IPS DF 19.7 (cell line): ENCODE data around the gene POLRMT.

Experiments
- DNase-seq: peaks from one replicate; pipeline ENCODE4 v3.0.0-alpha.2; 2013; ENCODE audit warnings: low read depth, low spot score

POLRMT gene

GRCh38 chr19:579111-579841 is 54.1 kb downstream of the POLRMT start:
- DNase-seq, result no peak

DNA sequence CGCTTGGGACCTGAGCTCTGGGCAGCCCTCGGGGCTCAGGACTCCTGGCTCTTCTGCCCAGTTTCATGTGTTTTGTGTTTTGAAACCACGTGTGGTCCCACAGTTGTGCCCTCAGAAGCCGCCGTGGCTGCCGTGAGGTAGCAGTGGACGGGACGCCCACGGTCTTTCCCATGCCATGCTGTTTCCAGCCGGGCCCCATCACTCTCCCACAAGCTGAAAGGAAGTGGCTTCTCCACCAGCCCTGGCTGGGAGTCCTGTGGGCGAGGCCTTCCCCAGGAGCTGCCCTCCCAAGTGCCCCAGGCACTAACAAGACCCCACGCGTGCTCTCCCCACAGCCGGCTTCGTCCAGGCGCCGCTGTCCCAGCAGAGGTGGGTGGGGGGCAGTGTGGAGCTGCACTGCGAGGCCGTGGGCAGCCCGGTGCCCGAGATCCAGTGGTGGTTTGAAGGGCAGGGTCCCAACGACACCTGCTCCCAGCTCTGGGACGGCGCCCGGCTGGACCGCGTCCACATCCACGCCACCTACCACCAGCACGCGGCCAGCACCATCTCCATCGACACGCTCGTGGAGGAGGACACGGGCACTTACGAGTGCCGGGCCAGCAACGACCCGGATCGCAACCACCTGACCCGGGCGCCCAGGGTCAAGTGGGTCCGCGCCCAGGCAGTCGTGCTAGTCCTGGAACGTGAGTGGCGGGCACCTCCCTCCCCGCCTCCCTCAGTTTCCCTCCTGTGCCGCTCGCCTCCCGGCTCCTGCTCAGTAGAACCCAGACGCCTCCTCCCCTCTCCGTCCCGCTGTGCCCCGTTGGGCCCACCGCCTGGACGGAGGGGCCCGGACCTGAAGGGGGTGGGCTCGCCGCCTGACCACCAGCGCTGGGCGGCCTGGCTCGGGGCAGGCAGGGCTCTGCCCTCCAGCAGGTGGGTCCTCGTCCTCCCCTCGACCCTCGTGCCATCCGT is 55.6 kb downstream of the POLRMT start:
- no peak for DNase-seq

DNA sequence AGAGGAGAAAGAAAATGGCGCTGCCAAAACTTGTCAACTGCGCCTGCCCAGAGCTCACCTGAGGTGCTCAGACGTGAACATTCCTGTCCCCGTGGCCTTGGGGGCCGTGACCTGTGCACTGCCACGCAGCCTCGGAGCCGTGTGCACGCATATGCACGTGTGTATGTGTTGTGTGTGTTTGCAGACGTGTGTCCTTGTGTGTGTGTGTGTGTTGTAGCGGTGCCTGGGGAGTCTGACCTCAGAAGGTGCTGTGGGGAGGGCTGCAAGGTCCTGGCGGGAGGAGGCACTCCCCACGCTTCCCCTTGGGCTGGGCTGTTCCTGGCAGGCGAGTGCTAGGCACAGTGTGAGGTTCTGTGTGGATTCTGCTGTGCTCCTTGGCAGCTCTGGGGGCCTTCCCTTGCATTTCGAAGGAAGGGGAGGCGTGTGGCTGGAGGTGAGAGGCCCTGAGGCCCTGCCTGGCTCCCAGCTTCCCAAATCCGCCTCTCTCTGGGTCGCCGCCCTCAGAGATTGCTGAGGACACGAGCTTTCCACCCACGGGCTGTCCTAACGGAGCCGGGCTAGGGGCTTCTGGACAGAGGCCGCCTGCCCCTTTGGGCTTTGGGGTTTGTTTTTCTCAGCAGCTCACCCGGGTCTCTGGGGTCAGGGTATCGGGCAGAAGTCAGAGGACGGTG is 56.4 kb downstream of the POLRMT start:
- DNase-seq, result no peak

DNA sequence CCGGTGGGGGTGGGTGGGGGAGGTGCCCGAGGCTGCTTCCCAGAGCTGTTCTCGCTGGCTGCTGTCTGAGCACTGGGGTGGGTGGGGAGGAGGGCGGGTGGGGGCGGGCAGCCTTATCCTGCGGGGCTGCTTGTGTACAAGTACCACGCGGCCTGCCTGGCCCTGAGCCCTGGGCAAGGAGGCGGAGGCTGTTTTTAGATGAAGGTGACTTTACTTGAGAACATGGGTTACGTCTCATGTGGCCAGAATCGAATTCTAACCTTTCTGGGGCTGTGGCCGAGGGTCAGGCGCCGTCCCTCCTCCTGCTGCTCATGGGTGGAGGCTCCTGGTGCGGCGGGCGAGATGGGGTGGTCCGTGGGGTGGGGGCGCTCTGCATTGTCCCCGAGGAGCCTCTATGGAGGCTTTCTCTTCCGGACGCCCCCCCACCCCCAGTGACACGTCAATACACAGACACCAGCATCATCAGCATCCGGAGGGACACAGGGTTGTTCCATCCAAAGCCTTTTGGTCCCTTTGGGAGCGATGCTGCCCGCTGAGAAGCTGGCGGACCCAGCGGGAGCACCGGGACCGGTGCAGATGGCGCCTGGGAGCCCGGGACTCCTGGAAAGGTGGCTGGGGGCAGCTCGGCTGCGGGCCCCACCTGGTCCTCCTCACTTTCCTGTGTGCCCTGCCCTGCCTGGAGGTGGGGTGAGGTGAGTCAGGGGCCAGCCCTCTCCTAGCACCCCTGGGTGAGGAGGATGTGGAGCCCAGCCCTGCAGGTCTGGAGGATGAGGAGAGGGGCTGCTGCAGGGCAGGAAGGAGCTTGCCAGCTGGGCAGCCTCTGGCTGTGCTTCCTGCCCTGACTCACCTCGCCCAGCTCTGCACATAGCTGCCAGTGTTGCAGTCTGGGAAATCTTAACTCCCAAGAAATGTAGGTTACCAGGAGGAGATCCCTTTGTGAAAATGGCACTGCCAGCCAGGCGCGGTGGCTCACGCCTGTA is 57.5 kb downstream of the POLRMT start:
- DNase-seq, result no peak

DNA sequence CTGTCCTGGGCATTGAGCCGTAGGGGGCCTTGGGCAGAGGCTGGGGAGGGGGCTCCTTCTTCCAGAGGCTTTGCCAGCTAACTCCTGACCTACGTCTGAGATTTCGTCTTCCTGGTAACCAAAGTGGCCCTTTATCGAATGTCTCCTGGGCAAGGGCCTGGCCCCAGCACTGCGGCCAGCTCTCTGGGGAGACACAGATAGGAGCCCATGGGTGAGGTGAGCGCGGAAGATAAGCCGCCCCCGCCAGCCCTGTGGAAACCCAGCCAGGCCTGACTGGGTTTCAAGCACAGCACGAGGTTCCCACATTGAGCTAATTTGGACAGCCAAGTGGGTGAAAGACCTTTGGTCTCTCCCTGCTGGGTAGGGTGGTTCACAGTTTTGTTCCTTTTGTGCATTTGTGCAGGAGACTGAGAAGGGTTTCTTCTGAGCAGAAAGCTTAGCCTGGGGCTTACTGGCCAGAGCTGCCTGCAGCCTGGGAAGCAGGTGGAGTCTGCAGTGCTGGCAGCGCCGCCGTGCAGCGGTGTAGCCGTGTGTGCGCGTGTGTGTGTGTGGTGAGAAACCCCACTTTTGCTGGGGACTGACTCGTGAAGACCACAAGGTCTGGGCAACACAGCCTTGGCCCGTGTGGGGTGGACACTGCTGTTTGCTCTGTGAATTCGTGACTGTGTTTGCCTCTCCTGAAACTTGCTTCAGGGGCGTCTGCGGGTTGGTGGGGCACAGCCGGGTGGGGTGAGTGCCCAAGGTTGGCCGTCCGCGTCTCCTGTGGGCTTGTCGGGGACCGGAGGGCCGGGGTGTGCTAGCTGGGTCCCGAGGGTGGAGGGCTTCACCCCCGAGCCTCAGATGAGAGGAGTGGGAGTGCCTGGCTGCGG is 58.4 kb downstream of the POLRMT start:
- DNase-seq, result no peak

- DNase-seq, result no peak
Observed at GRCh38 chr19:573519-573825, 59.9 kb downstream of the POLRMT start.

GRCh38 chr19:572743-573518 is 60.4 kb downstream of the POLRMT start:
- no peak for DNase-seq

GRCh38 chr19:572140-572742 is 61.1 kb downstream of the POLRMT start, which contains the start of gene BSG:
TSS of gene BSG (plus strand) at chr19:572596. CDS start at chr19:572635, 39 bp downstream.
- DNase-seq, result peak; percentile 83

- DNase-seq, result no peak
Observed at GRCh38 chr19:571566-571974, 61.8 kb downstream of the POLRMT start.

GRCh38 chr19:570937-571565 is 62.3 kb downstream of the POLRMT start:
- no peak for DNase-seq

DNA sequence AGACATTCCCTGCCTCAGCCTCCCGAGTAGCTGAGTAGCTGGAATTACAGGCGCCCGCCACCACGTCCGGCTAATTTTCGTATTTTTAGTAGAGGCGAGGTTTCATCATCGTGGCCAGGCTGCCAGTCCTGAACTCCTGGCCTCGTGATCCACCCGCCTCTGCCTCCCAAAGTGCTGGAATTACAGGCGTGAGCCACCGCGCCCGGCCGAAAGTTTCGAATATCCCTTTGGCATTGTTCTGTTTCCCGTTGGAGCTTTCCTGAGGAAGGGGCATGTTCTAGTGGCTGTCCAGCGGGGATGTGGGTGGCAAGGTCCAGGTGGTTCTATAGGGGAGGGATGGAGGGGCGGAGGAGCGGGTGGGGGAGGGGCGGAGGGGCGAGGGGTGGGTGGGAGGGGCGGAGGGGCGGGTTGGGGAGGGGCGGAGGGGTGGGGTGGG is 63.1 kb downstream of the POLRMT start:
- no peak for DNase-seq

- no peak for DNase-seq
Observed at GRCh38 chr19:567296-567900, 65.9 kb downstream of the POLRMT start.
